ELF-1 (cell line): Measurements from ENCODE around the gene ACOX3.

Source experiments
- DNase-seq: peaks from one replicate; pipeline ENCODE4 v3.0.0-alpha.2; 2016; ENCODE audit warnings: low read depth, low spot score

Gene ACOX3

DNA sequence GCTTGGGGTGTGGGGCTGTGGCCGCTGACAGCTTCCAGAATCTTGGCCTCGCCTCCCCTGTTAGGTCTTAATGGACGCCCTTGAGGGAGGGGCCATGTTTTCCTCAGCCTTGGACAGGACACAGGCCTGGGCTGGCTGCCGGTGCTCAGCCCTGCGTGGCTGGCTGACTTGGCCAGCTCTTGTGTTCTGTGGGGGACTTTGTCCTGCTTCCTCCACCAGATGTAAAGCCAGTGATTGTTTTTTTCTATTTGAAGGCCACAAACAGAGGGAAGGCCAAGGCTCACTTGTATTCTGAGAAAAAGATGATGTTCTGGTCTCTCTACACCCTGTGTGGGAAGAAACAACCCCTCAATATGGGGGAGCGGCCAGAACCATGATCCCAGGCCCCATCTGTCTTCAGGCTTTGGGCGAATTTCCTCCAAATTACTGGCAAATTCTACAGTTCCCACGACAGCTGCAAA, 99.7 kb downstream of the ACOX3 start:
- DNase-seq, result no peak

DNA sequence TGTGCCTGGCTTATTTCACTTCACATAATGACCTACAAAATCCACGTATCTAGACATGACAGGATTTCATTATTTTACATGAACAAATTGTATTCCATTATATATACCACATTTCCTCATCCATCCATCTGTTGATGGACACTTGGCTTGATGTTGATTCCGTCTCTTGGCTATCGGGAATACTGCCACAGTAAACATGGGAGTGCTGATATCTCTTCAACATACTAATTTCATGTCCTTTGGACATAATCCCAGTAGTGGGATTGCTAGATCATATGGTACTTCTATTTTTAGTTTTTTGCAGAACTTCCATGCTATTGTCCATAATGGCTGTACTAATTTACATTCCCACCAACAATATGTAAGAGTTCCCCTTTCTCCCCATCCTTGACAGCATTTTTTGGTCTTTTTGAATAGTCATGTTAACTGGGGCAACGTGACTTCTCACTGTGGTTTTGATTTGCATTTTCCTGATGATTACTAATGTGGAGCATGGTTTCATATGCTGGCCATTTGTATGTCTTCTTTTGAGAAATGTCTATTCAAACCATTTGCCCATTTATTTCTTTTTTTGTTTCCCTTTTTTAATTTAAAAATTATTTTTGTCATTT, 102.1 kb downstream of the ACOX3 start:
- DNase-seq, result no peak

DNA sequence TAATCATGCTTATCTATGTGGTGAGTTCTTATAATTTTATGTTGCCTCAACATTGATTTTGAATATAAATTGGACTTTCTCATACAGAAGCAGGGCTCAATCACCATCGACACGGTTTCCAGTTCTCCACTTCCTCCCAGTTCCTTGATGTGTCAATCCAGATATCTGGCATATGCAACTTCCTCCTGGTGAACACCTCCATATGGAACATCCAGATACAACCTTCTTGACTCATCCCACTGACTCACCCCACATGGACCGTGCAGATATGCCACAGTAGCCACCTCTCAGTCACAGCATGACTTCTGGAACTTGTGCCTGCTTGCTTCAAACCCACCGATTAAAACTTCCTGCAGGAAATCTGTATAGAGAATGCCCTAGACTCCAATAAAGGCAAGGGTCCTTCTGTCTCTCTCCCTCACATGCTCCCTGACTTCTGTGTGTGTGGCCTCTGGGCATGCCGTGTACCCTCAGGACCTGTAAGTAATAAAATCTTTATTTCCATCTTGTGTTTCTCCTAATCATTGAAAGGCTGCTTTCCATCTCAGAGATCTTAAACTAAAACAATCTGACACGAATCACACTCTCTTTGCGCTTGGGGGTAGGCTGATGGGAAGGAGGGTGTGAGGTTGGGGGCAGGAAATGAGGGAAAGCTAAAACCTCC, 104.0 kb downstream of the ACOX3 start:
- DNase-seq, result no peak

DNA sequence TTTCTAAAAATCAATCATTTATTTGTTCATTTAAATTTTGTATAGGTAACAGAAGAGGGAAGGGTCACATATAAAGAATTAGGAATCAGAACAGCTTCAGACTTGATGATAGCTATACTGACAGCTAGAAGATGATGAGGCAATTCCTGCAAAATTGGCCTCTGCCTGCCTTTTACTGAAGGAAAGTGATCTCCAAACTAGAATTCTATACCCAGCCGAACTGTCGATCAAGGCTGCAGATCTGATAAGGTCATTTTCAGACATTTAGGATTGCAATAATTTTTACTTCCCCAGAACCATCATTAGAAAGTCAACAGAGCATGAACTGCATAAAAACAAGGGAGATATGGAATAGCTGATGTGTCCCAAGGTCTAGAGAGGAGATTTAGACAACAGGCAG, 104.7 kb downstream of the ACOX3 start:
- DNase-seq, result no peak

DNA sequence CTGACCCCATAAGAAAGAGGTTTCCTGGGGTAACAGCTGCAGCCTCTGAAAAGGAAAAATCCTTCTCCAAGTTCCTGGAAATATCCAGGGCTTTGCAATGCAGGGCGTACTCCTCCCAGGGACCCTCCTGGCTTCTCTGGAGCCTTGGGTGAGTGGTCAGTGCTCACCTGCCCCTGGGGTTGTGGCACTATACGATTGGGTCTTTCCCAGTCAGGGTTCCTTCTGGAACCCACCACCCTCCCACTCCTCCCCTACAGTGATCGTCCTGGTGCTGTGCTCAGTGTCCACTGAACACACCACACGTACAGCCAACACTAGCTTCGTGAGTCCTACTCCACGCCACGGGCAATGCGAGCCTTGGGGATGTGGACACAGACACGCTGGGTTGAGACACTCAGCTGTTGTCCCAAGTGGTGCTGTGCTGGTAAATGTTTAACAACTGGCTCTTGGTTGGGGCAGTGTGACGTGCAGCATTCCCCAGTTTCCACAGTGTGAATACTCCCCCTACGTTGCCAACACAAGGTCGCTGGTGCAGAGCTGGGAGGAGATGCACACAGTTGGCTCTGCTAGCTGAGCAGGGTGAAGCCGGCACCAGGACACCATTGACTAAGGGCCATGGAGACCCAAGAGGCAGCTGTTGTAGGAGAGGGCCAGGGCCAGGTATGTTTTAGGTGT, 105.6 kb downstream of the ACOX3 start:
- DNase-seq, result no peak

DNA sequence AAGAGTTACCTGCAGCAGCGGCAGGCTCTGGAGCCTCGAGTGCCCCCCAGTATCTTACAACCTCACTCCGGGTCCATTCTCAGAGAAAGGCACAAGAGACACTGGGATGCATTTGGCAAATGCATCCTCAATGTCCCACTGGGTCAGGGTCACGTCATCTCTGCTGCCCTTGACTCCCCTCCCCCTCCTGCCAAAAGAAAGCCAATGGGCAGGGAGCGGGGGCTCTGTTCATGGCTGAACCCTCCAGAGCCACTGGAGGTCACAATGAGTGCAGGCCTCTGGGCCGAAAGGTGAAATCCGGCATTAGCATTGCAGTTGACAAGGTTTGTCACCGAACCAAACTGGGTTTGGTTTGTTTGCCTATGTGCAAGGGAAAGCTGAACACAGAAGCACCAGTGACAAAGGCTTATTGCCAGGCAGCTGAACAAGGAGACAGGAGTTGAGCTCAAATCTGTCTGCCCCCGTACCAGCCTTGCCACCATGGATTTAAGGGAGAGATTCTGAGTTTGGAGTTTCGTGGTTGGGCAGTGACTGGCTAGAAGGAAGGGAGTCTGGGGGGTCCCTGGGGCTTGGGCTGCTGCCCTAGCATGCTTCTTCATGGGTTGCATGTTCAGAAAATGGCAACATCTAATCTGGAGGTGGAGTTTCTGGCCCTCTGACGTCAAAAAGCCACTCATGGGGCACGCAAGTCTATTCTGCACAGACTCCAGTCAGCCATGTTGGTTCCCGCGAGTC, 106.6 kb downstream of the ACOX3 start:
- no peak for DNase-seq

DNA sequence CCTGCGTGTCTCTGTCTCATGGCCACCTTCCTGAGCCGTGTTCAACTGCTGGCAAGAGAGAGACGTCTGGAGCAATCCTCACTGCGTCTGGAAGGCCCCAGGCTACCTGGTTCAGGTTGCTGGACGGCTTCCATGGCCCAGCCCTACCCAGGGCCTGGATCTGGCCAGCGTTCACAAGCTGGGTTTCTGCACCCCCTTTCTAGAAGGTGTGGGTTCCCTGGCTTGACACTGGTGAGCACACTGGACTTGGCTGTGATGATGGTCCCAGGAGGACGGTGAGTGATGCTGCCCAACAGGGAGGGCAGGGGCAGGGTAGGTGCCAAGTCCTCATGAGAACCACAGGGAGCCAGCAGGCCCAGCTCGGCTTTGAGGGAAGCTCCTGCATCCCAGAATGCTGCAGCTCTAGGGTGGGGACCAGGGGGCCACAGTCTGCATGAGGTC, 107.6 kb downstream of the ACOX3 start:
- no peak for DNase-seq

DNA sequence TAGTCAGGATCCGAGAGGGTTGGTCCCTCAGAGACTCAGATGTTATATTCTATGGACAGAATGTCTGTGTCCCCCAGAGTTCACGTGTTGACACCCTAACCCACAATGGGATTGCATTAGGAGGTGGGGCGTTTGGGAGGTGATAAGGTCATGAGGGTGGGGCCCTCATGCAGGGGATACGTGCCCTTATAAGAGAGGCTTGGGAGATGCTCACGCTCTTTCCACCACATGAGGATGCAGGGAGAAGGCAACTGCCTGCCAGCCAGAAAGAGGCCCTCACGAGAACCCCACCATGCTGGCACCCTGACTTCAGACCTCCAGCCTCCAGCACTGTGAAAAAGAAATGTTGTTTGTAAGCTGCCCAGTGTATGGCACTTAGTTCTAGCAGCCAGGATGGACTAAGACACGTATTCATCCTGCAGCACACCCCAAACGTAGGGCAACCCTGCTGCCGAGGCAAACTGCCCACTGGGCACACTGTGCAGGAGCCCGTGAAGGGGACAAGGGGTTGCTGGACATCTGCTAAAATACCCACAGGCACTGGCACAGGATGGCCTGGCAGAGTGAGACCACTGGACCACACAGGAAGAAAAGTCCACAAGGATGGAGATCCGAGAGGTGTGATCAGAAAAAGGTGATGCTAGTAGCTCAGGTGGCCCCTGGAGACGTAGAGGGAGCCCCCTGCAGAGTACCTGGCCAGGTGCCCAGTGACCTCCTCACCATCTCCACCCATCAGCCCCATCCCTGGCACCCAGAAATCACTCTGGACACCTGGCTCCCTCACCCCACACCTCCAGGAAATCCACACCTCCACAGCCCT, 108.3 kb downstream of the ACOX3 start:
- DNase-seq, result no peak

DNA sequence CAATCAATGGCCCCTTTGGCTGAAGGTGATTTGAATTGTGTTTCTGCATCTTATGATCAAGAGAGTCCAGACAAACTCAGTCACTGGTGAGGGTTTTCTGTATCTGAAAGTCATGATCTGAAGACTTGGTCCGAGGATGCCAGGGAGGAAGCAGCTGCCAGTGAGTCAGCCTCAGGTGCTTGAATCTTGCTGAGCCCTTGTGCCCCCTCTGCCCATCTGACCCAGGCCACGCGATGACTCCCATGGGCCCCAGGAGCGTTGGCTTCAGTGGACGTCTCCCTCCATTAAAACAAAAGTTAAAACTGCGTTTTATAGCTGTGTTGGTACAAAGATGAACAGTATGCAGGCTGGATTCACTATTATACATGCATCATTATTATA, 109.0 kb downstream of the ACOX3 start:
- no peak for DNase-seq

DNA sequence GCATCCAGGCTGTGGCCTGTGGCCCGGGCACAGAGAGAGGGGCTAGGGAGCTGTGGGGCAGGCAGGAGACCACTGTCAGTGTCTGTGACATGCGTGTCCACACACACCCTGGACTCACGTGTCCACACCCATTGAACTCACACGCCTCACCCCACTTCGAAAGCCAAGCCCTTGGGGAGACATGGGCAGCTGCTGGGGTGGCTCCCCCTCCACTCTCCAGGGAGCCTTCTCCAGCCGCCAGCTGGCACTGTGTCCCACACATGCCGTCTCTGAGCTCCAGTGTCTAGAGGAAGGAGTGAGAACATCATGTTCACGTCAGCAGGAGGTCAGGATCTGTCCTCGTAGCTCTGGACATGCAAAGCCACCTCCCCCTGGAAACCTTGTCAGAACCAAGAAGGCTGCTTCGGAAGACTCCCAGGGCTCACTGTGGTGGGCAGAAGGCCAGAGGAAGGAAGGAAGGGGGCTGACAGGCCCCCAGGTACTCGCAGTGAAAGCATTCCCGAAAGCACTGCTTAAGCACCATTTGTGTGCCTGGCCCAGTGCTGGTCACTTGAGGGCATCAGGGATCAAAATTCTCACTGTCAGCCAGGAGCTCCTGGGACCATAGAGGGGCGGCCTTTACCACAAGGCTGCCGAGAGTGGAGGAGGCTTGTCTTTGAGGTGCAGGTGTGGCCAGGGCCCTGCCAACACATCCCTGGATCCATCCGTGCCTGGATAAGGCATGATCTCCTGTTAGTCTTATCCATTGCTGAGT, 109.5 kb downstream of the ACOX3 start:
- no peak for DNase-seq

DNA sequence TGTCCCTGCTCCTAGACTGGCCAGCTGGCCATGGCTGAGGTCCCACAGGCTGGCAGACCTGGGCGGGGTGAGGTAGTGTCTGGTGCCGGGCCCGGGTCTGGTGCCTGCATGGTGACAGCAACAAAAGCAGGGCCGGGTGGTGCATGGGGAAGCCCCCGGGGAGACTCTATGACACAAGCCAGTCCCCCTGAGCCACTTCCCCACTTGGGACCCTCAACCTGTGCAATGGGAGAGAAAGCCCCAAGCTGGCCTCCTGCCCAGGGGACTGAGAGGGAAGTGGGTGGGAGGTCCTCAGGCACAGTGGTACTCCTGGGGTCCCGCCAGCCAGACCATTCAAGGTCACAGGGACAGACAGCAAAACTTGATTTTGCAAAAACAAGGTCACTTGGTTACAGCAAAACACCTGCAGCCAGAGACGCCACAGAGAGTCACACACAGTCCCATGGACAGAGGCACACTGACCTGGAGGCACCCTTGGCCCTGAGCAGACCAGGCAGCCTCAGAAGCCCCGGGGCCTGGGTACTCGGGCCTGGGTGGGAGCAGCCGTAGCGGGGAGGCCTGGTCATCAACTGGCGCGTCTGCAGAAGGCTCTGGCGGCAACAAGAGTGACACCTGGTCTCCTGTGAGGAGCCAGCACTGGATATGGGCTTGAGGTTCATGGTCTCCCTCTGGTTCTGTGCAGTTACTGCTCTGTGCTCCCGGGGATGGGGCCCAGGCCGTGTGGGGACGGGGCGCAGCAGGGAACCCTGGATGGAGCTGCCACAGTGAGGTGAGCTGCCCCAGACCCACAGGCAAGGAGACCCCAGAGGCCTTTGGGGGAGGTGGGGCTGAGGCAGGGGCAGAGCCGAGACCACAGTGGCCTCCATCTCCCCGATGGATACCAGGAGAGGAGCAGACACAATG, 110.4 kb downstream of the ACOX3 start:
- no peak for DNase-seq

DNA sequence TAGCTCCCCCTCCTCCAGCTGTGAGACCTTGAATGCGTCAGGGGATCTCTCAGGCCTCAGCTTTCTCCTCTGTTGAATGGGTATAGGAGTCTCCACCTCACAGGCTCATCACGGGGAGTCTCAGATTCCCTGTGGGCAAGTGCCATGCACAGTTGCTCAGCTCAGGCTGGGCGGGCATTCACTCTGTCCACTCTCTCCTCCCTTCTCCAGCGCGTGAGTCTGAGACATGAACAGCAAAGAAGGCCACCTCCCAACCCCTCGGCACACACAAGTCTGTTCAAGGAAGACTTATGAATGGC, 111.0 kb downstream of the ACOX3 start:
- no peak for DNase-seq

DNA sequence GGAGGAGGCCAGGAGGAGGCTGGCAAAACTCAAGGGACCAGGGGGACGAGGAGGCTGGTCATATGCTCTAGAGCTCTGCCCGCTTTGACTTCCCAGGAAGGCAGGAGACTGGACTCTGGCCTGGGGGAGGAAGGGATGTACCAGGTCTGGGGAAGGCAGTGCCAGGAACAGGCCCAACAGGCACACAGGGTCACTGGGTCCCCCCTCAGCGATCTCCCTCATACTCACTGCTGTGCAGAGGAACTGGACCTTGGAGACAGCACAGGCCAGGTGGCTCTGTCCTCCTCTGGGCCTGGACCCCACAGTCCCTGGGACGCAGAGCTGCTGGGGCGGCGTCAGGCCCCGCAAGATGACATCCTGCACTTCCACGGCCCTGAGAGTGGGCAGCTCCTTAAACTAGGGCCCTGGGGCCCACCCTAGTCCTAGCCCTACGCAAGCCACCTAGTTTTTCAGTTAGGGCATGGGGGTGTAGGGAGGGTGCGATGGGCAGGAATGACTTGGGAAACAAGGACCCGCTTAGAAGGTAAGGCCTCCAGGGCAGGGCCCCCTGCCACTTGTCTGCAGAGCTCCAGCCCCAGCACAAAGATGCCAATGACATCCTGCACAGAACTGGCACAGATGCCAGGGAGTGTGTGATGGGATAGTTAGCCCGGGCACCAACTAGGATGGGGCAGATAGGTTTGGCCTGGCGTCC, 111.5 kb downstream of the ACOX3 start:
- no peak for DNase-seq

DNA sequence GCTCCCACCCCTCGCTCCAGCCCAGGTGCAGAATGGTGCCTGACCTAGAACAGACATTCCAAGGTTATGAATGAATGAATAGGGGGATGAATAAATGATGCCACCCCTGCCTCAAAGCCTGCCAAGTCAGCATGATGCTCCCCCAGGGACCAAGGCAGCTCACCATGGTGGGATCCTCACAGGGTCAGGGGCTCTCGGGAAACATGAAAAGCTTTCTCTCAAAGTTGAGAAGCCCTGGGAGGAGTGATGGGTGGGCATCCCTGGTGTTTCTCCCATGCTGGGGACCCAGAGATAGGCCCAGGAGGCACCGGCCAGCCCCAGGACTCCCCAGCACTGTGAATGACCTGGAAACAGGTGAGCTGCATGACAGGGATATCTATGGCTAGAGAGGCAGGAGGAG, 112.1 kb downstream of the ACOX3 start:
- no peak for DNase-seq

DNA sequence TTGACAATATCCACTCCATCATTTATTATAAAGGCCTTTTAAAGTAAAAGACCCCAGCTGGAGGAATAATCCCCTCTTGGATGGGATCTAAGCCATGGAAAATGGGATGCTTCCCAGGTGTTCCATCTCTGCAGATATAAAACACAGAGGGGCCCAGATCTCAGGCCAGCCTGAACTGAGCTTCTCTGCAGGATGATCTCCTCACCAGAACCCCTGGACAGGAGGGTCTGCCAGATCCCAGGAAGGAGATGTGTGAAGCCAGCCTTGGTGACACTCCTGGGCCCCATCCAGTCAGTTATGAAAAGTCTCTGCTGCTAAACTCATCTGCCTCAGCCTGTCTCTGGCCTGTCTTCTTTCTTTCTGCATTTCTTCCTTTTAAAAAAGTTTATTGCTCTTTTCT, 114.3 kb downstream of the ACOX3 start:
- no peak for DNase-seq

DNA sequence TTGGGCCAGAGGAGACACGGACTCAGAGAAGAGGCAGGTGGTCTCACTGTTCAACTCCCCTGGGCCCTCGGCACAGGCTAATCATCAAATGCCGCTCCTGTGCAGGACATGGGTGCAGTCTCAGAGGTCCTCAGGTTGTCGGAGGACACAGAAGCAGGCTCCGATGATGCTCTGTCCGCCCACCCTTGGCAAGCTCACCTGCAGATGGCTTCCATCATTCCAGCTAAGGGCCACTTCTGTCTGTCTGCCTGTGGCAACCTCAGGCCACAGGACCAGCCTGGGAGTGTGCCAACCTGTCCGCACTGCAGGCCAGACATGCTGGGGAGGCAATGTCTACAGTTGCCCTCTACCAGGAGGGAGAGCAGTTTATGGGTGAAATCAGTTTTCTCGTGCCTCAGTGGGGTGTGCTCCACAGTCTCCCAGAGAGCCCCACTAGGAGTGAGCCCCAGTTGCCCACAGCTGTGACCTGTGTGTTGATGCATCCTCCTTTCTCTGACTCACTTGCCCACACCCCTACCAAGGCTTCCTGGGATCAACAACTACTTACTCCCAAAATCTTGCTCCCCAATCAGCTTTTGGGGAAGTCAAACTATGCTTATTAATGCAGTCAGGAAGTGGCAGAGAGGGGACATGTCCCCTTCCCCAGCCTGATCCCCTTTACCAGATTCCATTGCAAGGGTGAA, 115.1 kb downstream of the ACOX3 start:
- no peak for DNase-seq

DNA sequence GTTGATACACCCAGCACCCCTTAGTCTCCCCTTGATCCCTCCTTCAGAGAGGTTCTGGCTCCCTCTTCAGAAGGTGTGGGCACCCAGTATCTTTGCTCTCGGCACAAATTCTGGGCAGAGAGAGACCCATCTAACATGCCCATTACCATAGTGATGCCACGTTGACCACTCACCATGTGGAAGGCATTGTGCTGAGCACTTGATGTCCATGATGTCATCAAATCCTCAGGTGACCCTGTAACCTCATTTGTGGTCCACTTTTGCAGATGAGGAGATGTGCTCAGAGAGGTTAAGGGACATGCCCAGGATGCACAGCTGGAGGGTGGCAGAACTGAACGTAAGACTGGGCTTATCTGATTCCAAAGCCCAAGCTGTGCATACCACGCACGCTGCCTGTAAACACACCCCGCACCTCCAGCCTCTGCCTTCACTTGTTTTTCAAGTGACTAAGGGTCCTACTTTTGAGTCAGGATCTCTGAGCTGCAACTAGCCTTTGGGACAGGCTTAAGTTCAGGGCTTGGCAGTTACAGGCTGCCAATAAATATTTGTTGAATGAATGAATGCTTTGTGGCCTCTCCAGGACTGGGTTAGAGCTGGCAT, 115.8 kb downstream of the ACOX3 start:
- no peak for DNase-seq

DNA sequence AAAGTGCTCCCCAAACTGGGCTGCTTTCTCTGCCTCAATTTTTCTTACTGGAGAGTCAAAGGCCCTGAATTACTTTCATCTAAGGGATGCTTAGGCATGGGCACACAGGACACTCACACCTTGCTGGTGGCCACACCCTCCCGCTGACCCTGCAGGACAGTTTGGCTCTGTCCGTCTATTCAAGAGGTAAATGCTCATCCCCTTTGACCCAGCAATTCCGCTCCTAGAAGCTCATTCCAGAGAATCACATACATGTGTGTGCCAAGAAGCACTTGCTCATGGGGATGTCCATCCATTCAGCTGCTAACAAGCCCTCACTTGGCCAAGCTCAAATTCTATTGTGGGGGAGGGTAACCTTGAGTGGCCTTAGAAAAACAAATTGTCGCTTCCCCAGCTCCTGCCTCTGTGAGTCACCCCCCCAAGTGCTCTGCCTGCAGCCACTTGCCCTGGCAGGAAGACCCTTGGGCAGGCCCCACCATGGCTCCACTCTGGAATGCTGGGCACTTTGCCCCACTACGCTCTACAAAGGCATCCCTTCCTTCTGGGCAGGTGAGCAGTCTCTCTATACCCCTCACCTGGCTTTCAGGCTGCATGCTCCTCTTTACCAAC, 116.5 kb downstream of the ACOX3 start:
- no peak for DNase-seq
